Measurements from ENCODE around the gene ZC3H13. TPM values are rescaled to one million over a fixed set of nuclear protein-coding genes. Genes with fewer than 3 reads are reported as not detected.

ZC3H13 gene
- polyA plus RNA-seq, 1 donor from 2014 or later = 19.5 TPM

- TF ChIP-seq SMC3 (conservative IDR thresholded peaks at IDR 0.05; ENCODE audit: poor library complexity) = no peak
- no peak for TF ChIP-seq EZH2 (IDR thresholded peaks at IDR 0.05; ENCODE audit: borderline replicate concordance, insufficient read depth, low read length, poor library complexity, severe bottlenecking)
These were observed 7.1 kb downstream of the ZC3H13 start (continued) for GRCh38 chr13:46045424-46045823.

DNA sequence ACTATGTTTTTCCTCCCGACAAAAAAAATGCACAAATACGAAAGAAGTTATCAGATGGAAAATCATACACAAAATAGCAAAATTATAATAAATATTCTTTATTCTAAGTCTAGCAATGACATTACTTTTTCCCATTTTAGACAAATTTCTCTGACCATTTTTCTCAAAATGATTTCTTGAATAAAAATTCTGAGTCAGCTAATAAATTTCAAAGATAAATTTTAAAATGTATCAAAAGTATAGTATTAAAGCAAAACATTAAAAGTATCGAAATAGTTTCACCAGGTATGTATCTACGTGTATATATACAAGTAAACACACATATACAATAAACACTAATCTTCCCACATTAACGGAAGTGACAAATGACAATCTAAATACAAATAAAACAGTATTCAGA lies 8.9 kb downstream of the ZC3H13 start:
- H3K4me3 ChIP-seq (ENCODE audit: low read length) = no peak overlapping the region
- H3K79me2 ChIP-seq (replicated peaks; ENCODE audit: insufficient read depth, low read length) = peaks cover 60% of the 10 kb centered on the region
- no peak overlapping the region for H3K27ac ChIP-seq (ENCODE audit: low read length)
- no peak for TF ChIP-seq POLR2AphosphoS5 (IDR thresholded peaks at IDR 0.05)
- no peak for TF ChIP-seq TAF1 (IDR thresholded peaks at IDR 0.05; ENCODE audit: low read depth)
- no peak for TF ChIP-seq MXI1 (conservative IDR thresholded peaks at IDR 0.05; ENCODE audit: poor library complexity, severe bottlenecking)
- TF ChIP-seq SMC3 (conservative IDR thresholded peaks at IDR 0.05; ENCODE audit: poor library complexity) = no peak
- TF ChIP-seq EP300 (conservative IDR thresholded peaks at IDR 0.05; ENCODE audit: poor library complexity, severe bottlenecking) = no peak
- TF ChIP-seq REST (IDR thresholded peaks at IDR 0.05; ENCODE audit: borderline replicate concordance) = no peak
- TF ChIP-seq, protein P1, sequence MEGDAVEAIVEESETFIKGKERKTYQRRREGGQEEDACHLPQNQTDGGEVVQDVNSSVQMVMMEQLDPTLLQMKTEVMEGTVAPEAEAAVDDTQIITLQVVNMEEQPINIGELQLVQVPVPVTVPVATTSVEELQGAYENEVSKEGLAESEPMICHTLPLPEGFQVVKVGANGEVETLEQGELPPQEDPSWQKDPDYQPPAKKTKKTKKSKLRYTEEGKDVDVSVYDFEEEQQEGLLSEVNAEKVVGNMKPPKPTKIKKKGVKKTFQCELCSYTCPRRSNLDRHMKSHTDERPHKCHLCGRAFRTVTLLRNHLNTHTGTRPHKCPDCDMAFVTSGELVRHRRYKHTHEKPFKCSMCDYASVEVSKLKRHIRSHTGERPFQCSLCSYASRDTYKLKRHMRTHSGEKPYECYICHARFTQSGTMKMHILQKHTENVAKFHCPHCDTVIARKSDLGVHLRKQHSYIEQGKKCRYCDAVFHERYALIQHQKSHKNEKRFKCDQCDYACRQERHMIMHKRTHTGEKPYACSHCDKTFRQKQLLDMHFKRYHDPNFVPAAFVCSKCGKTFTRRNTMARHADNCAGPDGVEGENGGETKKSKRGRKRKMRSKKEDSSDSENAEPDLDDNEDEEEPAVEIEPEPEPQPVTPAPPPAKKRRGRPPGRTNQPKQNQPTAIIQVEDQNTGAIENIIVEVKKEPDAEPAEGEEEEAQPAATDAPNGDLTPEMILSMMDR (IDR thresholded peaks at IDR 0.05; ENCODE audit: poor library complexity, severe bottlenecking) = no peak
- TF ChIP-seq EZH2 (IDR thresholded peaks at IDR 0.05; ENCODE audit: borderline replicate concordance, insufficient read depth, low read length, poor library complexity, severe bottlenecking) = no peak
- TF ChIP-seq RAD21 (conservative IDR thresholded peaks at IDR 0.05) = no peak
- H3K9ac ChIP-seq (ENCODE audit: low read length) = no peak overlapping the region
- H3K9me2 ChIP-seq (ENCODE audit: insufficient read depth, low read length) = no peaks in the 10 kb centered on the region
- H3K36me3 ChIP-seq (ENCODE audit: insufficient read depth, low read length) = no peaks in the 10 kb centered on the region
- no peak overlapping the region for H2AFZ ChIP-seq (ENCODE audit: low read depth, low read length)
- no peak overlapping the region for H3K4me2 ChIP-seq (ENCODE audit: low read length)
- no peaks in the 10 kb centered on the region for H3K9me3 ChIP-seq (ENCODE audit: low read length)
- no peaks in the 10 kb centered on the region for H3K27me3 ChIP-seq (ENCODE audit: insufficient read depth, low read depth, low read length)
- no peaks in the 10 kb centered on the region for H4K20me1 ChIP-seq (ENCODE audit: insufficient read depth)
- no peaks in the 10 kb centered on the region for H3F3A ChIP-seq (ENCODE audit: insufficient read depth, low read length, poor library complexity, severe bottlenecking)

GRCh38 chr13:46041419-46041839 lies 11.1 kb downstream of the ZC3H13 start:
- H3K4me3 ChIP-seq (ENCODE audit: low read length) = no peak overlapping the region
- no peaks in the 10 kb centered on the region for H3K9me2 ChIP-seq (ENCODE audit: insufficient read depth, low read length)
- H3K9ac ChIP-seq (ENCODE audit: low read length) = no peak overlapping the region
- H2AFZ ChIP-seq (ENCODE audit: low read depth, low read length) = no peak overlapping the region
- TF ChIP-seq RAD21 (conservative IDR thresholded peaks at IDR 0.05) (no peak), POLR2AphosphoS5 (IDR thresholded peaks at IDR 0.05) (no peak), MXI1 (conservative IDR thresholded peaks at IDR 0.05; ENCODE audit: poor library complexity, severe bottlenecking) (no peak), REST (IDR thresholded peaks at IDR 0.05; ENCODE audit: borderline replicate concordance) (no peak), SMC3 (conservative IDR thresholded peaks at IDR 0.05; ENCODE audit: poor library complexity) (no peak), EP300 (conservative IDR thresholded peaks at IDR 0.05; ENCODE audit: poor library complexity, severe bottlenecking) (no peak), TAF1 (IDR thresholded peaks at IDR 0.05; ENCODE audit: low read depth) (no peak), EZH2 (IDR thresholded peaks at IDR 0.05; ENCODE audit: borderline replicate concordance, insufficient read depth, low read length, poor library complexity, severe bottlenecking) (no peak)
- TF ChIP-seq, protein P1 (IDR thresholded peaks at IDR 0.05; ENCODE audit: poor library complexity, severe bottlenecking) = no peak
- H4K20me1 ChIP-seq (ENCODE audit: insufficient read depth) = no peaks in the 10 kb centered on the region
- no peaks in the 10 kb centered on the region for H3K27me3 ChIP-seq (ENCODE audit: insufficient read depth, low read depth, low read length)
- no peaks in the 10 kb centered on the region for H3K9me3 ChIP-seq (ENCODE audit: low read length)
- H3F3A ChIP-seq (ENCODE audit: insufficient read depth, low read length, poor library complexity, severe bottlenecking) = no peaks in the 10 kb centered on the region
- peaks cover 4% of the 10 kb centered on the region for H3K36me3 ChIP-seq (ENCODE audit: insufficient read depth, low read length)
- H3K79me2 ChIP-seq (replicated peaks; ENCODE audit: insufficient read depth, low read length) = peaks cover 41% of the 10 kb centered on the region
- no peak overlapping the region for H3K4me2 ChIP-seq (ENCODE audit: low read length)
- H3K27ac ChIP-seq (ENCODE audit: low read length) = no peak overlapping the region
